Suprapubic skin (tissue), 3 donors: ENCODE data around the gene NBEA.

Experiments
- EP300 ChIP-seq: sonication (generic); formaldehyde crosslinking; IDR thresholded peaks from one replicate; pipeline ENCODE4 v1.6.1; 2017; ENCODE audit warnings: antibody characterized with exemption
- TF ChIP-seq, protein P1 (sequence below), 2 donors: fragments of 200-600 bp in 1 of 2; fragments of 450-650 bp in 1 of 2; sonication (generic) in 1 of 2; IDR thresholded peaks; one replicate each; pipeline ENCODE4 v1.5.1; 2016 to 2019; ENCODE audit warnings: antibody characterized with exemption in 2 of 2, mild to moderate bottlenecking in 1 of 2, moderate library complexity in 1 of 2

DNA sequence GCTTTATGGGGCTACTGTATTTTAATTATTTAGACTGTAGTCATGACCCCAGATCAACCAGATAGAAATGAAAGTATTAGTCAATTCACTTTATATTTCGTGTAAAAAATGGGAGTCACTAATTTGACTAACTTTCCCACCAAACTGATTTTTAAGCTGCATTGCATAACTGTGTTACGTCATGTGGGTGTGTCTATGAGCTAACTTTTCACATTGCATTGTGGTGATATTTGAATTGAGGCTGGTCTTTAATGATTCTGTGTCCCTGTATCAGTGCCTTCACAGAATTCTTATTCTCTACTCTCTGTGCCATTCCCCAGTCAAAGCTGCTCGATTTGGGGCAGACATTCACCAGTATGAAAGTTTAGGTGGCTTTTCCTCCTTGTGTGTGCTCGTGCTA is 707.1 kb downstream of the NBEA start:
- TF ChIP-seq, protein P1, sequence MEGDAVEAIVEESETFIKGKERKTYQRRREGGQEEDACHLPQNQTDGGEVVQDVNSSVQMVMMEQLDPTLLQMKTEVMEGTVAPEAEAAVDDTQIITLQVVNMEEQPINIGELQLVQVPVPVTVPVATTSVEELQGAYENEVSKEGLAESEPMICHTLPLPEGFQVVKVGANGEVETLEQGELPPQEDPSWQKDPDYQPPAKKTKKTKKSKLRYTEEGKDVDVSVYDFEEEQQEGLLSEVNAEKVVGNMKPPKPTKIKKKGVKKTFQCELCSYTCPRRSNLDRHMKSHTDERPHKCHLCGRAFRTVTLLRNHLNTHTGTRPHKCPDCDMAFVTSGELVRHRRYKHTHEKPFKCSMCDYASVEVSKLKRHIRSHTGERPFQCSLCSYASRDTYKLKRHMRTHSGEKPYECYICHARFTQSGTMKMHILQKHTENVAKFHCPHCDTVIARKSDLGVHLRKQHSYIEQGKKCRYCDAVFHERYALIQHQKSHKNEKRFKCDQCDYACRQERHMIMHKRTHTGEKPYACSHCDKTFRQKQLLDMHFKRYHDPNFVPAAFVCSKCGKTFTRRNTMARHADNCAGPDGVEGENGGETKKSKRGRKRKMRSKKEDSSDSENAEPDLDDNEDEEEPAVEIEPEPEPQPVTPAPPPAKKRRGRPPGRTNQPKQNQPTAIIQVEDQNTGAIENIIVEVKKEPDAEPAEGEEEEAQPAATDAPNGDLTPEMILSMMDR (IDR thresholded peaks at IDR 0.05): no peak
- TF ChIP-seq EP300: no peak
